Activated CD8-positive, alpha-beta memory T cell treated with anti-CD3 and anti-CD28 coated beads, Interleukin-2, amount 50 U/mL, for 24 hours (primary cell): ENCODE measurements around the gene MEIOC.
"Not testable (repeated sequence)": the region's sequence is repeated elsewhere in the genome, so short reads cannot be mapped to it uniquely, and the experiment has no call there.

Source experiments
- DNase-seq: peaks from one replicate; pipeline ENCODE4 v3.0.0-alpha.2; 2020; ENCODE audit errors: extremely low read depth

MEIOC gene

DNA sequence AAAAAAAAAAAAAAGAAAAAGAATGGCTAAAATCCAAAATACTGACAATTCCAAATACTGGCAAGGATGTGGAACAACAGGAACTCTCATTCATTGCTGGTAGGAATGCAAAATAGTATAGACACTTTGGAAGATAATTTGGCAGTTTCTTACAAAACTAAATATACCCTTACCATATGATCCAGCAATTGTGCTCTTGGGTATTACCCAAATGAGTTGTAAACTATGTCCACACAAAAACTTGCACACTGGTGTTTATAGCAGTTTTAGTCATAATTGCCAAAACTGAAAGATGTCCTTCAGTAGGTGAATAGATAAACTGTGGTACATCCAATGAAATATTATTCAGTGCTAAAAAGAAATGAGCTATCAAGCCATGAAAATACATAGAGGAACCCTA, 8.5 kb upstream of the MEIOC start:
- no peak for DNase-seq

DNA sequence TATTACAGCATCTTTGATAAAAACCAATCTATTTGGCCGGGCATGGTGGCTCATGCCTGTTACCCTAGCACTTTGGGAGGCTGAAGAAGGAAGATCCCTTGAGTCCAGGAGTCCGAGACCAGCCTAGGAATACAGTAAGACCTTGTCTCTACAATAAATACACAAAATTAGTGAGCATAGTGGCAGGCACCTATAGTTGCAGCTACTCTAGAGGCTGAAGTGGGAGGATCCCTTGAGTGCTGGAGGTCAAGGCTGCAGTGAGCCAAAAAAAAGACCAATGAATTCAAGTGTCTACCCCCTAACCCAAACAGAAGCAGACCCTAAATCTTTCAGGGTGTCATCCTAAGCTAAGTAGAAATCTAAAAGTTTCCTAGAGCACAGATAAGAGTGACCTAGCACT, 7.3 kb upstream of the MEIOC start:
- DNase-seq = no peak

DNA sequence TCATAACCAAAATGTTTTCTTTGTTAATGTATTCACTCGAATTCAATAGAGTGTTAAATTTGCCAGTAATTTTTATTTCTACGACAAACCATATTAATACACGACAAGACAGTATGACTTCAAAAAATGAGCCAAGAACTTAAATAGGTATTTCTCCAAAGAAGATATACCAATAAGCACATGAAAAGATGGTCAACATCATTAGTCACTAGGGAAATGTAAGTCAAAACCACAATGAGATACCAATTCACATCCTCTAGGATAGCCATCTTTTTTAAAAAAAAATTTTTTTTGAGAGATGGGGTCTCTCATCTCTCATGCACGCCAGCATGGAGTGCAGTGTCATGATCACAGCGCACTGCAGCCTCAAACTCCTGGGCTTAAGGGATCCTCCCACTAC, 5.0 kb upstream of the MEIOC start:
- no peak for DNase-seq

DNA sequence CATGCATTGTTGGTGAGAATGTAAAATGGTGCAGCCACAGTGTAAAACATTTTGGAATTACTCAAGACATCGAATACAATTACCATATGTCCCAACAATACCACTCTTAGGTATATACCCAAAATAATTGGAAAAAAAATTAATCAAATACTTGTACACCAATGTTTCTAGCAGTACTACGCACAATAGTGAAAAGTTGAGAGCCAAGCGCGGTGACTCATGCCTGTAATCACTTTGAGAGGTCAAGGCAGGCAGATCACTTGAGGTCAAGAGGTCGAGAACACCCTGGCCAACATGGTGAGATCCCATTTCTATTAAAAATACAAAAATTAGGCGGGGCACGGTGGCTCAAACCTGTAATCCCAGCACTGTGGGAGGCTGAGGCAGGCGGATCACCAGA, 3.5 kb upstream of the MEIOC start:
- DNase-seq = no peak

DNA sequence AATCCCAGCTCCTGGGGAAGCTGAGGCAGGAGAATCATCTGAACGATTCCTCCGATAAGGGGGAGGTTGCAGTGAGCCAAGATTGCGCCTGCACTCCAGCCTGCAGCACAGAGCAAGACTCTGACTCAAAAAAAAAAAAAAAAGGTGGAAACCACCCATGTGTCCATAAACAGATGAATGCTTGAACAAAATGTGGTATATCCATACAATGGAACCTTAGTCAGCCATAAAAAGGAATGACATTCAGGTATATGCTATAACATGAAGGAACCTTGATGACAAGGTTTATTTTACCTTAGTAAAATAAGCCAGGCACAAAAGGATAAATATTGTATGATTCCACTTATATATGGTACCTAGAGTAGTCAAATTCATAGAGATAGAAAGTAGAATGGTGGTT, 2.9 kb upstream of the MEIOC start:
- no peak for DNase-seq

DNA sequence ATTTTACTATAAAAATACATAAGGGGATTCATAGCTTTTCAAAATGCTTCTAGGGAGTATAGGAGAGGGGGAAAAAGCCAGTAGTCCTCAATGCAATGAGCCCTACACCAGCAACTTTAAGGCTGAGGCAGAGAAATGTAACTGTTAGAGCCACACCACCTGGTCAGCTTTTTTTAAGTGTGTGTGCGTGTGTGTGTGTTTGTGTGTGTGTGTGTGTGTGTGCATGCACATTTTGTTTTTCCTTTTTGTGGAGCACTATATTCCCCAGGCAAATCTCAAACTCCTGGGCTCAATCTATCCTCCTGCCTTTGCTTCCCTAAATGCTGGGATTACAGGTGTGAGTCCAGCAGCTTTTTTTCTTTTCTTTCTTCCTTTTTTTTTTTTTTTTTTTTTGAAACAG, 2.3 kb upstream of the MEIOC start:
- DNase-seq = no peak

DNA sequence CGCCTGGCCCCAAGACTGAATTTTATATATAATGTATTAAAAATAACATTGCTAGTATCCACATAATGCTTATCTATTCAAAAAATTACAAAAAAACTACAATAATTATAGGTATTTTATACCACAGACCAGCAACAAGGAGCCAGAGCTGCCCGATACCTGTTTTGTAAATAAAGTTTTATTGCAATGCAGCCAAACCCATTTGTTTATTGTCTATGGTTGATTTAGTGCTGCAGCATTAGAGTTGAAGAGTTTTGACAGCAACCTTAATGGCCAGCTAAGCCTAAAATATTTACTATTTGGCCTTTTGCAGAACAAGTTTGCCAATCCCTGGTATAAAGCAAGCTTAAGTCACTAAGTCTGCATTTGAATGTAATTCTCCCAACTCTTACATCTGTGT, 5.6 kb downstream of the MEIOC start:
- no peak for DNase-seq

DNA sequence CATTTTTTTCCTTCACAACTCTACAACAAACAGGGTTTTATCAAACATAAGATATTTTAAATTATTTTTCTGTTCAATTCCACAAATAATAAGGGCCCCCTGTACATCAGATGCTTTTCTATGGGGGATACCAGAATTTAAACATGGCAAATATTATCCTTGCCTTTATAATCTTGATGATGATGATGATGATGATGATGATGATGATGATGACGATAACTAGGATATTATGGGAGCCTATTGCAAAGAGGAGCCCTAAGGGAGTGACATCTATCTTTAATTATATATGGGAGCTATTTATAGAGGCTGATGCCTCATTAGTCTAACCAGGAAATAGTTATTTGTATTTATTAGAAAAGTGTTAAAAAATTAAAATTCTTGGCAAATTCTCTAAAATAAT, 6.8 kb downstream of the MEIOC start:
- no peak for DNase-seq

DNA sequence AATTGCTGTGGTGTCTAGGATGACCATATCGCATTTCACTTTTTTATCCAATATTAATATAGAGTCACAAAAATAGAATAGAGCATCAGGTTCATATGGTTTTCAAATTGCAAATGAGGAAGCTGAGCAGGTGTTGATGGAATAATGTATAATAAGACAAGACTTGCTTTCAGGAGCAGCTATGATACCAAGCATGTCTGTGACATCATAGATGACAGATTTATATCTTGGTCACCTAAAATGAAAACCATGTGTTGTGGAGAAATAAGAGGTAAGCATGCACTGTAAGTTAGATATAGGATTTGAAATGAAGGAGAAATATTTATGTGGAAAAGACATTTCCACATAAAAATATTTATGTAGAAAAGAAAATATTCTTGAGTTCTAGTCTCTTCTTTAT, 8.6 kb downstream of the MEIOC start:
- no peak for DNase-seq

DNA sequence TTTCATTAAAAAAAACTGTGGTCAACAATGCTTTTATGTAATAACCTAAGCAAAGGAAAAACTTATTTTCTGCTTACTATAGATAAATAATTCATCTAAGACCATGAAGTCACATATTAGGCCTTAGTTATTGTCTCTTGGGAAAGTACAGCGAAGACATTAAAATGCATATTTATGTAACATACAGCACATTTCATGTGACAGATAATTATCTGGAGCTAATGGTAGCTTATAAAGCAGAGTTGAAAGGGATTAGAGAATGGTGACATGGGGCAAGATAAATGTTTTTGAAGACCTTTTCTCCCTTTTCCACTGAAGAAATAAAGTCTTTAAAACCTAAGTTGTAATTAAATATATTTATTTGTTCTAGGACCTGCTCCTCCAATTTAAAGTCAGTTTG, 9.7 kb downstream of the MEIOC start:
- no peak for DNase-seq

DNA sequence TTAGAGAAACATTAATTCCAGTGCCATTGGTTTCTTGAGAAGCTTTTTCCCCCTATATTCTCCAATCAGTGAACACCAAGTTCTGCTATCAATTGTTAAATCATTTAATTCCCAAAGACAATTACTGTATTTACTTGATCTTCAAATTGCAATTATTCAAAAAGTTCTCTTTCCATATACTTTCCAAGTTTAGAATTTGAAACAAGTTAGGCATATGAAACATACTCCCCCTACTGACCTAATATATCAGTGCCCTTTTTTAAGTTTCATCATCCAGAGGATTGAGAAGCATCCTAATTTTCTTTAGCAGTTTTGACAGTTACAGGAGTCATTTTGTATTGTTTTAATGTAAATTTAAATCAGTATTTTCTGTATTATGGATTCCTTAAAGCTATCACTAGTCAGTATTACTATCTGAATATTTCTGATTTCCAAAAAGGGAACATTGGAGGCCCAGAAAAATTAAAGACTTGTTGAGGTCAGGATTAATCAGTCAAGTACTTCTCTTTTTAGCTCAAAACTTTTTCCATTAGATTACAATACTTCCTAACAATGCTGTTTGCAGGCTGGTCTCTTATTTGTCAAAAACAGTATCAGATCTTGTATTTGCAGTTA, 16.3 kb downstream of the MEIOC start:
- no peak for DNase-seq

DNA sequence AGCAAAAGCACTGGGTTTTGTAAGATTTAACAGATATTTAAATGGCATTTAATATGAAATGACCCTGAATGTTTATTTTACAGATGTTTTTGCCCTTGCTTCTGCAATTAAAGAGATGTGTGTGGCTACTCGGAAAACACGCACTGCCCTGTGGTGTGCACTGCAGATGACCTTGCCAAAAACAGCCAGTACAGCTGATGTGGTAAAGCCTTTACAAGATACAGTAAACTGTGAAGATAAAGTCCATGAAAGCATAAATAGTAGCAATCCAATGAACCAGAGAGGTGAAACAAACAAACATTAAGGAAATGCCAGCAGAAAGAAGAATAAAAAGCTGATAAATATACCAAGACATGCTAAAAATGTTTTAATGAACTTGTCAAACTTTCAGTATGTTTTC, 17.6 kb downstream of the MEIOC start:
- DNase-seq = no peak

DNA sequence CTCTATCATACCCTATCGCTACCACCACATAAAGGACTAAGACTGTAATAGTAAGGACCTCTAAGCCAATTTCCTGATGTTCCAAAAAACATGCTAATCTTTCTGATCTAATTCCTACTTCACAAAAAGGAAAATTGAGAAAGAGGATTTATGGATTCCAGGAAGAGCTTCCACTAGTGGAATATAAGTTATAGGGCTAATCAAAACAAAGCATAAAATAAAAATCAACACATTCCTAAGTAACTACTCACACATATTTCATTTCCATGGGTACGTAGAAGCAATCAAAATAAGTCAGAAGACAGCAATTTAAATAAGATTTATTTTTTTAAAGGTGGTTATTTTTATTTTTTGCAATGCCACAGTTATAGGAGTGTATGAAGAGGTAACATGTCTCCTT, 20.9 kb downstream of the MEIOC start:
- DNase-seq = no peak

DNA sequence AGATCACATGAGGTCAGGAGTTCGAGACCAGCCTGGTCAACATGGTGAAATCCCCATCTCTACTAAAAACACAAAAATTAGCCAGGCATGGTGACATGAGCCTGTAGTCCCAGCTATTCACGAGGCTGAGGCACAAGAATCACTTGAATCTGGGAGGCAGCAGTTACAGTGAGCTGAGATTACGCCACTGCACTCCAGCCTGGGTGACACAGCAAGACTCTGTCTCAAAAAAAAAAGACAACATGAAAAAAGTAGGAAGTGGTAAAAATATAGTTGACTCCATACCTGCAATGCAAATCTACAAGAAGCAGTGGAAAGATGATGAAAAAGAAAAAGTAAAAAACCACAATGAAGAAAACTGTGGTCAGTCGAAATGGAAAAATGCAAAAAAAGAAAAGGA, 27.0 kb downstream of the MEIOC start:
- DNase-seq = not testable (repeated sequence)

DNA sequence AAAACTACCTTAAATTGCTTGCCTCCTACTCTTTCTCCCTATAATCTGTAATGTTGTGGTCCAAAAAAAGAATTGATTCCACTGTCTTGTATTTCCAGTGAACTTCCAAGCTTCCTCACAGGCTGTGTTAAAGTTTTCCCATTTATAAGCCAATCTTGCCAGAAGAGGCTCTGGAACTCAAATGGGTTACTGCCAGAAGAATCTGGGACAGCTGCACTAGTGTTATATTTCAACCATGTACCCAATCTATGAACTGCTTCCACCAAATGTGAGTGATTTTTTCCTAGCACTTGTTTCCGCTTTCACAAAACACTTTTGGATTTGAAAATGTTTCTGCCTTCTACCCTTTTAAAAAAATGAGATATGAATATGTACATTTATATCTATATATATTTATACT, 31.5 kb downstream of the MEIOC start:
- no peak for DNase-seq

DNA sequence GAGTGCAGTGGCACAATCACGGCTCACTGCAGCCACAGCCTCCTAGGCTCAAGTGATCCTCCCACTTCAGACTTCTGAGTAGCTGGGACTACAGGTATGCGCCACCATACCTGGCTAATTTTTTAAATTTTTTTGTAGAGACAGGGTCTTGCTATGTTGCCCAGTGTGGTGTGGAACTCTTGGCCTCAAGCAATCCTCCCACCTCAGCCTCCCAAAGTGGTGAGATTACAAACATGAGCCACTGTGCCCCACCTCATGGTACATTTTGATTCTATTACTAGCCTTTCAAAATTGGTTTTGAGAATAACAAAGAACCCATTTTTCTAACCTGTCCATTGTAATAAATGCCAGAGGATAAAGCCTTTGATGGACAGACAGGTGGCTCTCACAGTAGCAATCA, 31.9 kb downstream of the MEIOC start:
- DNase-seq = no peak

DNA sequence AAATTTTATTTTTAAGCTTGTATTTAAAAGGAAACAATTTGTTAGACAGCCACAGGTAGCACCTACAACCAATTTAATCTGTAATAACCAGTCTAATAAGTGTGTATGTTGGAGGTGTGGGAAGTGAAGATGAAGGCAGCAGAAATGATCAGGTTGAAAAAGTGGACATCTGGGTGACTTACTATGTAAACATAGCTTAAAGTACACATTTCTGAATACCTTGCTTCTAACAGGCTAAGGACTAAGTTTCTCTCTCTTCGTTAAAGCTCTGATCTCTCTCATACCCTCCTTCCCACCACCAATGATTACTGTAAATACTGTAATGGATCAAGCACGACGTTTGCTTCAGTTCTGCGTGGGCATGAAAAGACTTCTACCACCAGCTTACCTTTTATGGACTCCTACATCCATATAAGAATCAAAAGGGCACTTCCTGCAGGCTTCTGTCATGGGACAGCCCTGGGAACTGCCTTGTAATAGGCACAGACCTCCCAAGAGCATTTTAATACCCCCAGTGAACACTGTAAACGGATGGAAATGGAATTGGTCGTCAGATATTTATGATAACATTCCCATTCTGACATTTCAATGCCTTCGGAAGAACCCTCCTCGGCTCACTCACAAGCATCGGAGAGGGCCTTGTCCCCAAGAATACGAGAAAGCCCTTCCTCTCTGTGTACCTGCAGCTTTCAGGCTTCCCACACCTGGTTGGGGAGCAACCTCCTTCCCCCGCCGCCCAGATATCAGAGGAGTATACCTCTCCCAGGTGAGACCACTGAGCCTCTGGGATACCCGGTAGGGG, 32.6 kb downstream of the MEIOC start:
- no peak for DNase-seq

DNA sequence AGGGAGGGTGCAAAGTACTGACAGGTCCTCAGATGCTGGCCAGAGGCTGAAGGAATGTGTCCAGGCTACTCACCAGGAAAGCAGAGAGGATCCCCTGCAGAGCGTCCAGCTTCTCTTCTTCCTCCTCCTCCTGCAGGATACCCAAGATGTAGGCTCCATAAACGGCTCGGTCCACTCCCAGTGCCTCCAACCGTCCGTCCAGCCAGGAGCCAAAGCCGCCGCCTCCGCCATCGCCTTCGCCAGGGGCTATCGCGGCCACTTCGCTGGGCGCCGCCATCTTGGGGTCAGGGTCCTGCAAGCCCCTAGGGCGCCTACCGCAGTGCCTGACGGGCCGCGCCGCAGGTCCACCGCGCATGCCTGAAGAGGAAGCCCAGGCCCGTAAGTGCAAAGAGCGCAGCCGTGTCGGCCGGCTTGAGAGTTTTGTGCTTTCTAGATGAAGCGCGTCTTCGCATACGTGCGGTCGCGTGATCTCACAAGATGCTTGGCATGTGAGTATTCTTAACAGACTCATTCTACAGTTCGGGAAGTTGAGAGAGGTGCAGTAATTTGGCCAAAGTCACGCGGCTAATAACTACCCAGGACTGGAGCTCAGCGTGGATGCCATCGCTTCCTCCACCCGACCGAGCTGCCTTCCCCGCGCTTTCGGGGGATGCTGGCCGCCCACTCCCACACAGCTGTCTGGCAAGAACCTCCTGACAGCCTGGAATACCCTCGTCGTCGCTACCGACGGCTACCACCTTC, 33.4 kb downstream of the MEIOC start, which contains the start of gene CCDC43:
Gene CCDC43 (minus strand): TSS at position 300 of the 741 bp plus-strand sequence. CDS start 23 bp downstream, at position 277.
- DNase-seq = peak; percentile 81

DNA sequence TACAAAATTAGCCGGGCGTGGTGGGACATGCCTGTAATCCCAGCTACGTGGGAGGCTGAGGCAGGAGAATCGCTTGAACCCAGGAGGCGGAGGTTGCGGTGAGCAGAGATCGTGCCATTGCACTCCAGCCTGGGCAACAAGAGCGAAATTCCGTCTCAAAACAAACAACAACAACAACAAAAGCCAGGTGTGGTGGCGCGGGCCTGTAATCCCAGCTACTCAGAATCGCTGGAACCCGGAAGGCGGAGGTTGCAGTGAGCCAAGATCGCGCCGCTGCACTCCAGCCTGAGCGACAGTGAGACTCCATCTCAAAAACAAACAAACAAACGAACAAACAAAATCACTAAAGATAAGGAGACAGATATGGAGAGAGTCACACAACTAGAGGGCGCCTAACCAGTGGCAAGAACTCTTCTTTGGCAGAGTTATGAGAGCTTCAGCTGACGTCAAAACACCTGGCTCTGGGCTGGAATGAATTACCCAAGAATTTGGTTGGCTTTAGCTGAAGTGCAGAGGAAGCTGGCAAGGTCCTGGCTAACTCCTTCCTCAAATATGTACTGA, 34.6 kb downstream of the MEIOC start:
- DNase-seq = not testable (repeated sequence)

DNA sequence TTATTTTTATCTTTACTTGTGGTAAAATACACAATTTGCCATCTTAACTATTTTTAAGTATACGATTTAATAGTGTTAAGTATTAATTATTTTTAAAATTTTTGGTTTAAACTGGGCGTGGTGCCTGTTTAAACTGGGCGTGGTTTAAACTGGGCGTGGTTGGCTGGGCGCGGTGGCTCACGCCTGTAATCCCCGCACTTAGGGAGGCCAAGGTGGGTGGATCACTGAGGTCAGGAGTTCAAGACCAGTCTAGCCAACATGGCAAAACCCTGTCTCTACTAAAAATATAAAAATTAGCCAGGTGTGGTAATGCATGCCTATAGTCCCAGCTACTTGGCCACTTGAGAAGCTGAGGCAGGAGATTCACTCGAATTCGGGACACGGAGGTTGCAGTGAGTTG, 37.3 kb downstream of the MEIOC start:
- DNase-seq = no peak

DNA sequence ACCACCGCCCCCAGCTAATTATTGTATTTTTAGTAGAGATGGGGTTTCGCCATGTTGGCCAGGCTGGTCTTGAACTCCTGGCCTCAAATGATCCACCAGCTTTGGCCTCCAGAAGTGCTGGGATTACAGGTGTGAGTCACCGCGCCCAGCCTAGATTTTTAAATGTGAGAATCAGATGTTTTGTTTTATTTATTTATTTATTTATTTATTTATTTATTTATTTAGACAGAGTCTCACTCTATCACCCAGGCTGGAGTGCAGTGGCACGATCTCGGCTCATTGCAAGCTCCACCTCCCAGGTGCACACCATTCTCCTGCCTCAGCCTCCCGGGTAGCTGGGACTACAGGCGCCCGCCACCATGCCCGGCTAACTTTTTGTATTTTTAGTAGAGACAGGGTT, 44.0 kb downstream of the MEIOC start:
- DNase-seq = not testable (repeated sequence)

DNA sequence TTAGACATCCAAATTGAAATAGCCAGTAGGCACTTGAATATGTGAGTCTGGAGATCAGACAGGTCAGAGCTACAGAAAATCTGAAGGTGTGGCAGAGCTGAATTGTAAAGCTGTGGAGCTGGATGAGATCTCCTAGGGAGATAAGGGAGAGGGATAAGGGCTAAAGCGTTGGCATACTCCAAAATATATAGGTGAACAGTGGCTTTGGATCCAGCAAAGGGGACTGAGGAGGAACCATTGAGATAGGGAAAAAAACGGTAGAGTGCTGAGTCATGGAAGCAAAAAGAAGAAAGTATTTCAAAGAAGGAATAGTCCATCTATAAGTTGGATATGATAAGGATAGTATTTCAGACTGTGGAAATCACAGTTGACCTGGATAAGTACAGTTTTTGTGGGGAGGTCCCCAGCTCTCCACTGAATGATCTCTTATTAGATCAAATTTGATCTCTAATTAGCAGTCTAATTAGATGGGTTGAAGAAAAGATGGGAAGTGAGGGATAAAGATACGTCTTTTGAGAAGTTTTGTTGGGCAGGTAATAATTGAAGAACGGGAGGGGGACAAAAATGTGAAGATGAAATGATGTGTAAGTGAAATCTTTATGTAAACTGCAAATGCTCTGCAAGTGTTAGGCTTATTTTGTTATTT, 51.6 kb downstream of the MEIOC start:
- DNase-seq = no peak
